NCI-H2171 (cell line): ENCODE results near the gene TSPEAR.
"Not testable (repeated sequence)": the region's sequence is repeated elsewhere in the genome, so short reads cannot be mapped to it uniquely, and the experiment has no call there.

Source experiments
- DNase-seq: peaks from one replicate; lab custom pipeline; 2025; lab: John Stamatoyannopoulos, UW

TSPEAR gene

DNA sequence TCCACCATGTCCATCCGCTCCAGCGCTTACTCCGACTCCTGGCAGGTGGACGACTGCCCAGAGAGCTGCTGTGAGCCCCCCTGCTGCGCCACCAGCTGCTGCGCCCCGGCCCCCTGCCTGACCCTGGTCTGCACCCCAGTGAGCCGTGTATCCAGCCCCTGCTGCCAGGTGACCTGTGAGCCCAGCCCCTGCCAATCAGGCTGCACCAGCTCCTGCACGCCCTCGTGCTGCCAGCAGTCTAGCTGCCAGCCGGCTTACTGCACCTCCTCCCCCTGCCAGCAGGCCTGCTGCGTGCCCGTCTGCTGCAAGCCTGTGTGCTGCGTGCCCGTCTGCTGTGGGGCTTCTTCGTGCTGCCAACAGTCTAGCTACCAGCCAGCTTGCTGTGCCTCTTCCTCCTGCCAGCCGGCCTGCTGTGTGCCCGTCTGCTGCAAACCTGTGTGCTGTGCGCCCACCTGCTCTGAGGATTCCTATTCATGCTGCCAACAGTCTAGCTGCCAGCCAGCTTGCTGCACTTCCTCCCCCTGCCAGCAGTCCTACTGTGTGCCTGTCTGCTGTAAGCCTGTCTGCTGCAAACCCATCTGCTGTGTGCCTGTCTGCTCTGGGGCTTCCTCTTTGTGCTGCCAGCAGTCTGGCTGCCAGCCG lies 84.1 kb downstream of the TSPEAR start:
- DNase-seq = not testable (repeated sequence)

DNA sequence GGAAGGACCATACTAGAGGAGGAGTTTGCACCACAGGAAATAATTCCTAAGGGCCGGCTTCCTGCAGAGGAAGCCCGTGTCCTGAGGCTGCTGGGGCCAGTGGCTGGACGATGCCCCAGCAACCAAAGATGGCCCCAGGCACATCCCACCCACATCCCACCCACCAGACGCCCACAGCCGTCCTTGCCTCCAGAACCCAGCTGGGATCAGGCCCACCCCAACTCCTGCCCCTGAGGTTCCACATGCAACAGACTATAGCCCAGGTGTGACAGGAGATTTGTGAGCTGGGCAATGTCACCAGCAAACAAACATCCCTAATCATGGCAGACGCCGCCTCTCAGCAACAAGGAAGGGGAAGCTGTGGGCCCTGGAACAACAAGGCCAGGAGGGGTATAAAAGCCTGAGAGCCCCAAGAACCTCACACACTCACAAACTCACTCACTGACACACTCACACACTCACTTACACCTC lies 84.7 kb downstream of the TSPEAR start, which contains the start of gene KRTAP10-9:
Gene KRTAP10-9 (plus strand): TSS at position 421 of the 471 bp plus-strand sequence. CDS start 79 bp downstream, outside the sequence.
- DNase-seq = no peak

DNA sequence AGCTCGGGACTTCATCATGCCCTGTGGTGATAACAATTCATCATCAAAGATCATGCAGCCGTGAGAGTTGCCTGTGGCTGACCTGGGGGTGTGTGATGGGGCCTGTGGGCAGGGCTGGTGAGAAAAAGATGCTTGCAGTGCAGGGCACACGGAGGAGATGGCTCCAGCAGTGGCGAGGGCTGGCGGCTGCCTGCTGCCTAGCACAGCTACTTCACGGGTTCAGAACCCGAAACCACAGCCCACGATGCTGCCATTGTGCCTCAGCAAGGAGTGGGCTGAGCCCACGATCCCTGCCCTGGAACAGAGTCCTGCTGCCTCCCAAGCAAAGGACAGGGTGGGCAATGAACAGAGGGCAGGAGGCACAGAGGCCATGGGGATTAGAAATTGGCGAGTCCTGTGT lies 85.1 kb downstream of the TSPEAR start:
- DNase-seq = no peak

DNA sequence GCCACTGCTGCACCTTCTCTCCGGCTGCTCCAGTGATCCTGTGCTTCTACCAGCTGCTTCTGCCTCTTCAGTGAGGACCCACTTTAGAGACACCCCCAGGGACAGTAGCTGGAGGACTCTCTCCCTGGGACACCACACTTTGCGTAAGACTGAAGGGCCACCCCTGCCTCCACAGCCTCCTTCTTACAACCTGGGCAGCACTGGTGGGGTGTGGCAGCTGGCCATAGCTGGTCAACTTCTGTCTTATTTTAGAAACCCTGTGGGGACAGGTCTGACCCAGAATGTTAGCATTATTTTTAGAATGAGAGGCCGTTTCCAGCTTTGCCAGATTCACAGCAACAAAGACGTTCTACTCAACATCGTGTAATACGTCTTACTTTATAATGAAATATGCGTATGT lies 85.6 kb downstream of the TSPEAR start:
- no peak for DNase-seq

DNA sequence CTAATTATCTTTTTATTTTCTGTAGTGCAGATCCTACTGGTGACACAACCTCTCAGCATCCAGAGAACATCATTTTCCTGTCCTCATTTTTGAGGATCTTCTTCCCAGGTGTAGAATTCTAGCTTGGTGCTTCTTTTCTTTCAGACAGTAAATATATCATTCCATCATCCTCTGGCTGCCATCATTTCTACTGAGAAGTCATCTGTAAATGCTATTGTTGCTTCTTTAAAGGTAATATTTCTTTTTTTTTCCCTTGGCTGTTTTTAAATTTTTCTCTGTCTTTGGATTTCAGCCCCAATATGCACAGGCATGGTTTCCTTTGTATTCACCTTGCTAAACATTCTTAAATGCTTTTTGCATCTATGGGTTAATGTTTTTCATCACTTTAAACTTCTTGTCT lies 87.8 kb downstream of the TSPEAR start:
- DNase-seq = no peak

DNA sequence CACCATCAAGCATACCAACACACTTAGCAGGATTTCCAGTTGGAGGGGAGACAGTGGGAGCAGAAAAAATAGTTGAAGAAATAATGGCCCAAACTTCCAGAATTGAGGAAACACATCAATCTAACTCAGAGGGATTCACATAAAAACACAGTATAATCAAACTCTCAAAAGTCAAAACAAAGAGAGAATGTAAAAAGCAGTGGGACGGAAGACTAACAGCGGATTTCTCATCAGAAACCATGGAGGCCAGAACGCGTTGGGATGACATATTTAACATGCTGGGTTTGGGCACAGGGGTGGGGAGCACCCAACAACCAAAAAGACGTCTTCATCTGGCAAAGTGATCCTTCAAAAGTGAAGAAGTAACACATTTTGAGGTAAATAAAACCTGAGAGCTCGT lies 91.5 kb downstream of the TSPEAR start:
- no peak for DNase-seq

DNA sequence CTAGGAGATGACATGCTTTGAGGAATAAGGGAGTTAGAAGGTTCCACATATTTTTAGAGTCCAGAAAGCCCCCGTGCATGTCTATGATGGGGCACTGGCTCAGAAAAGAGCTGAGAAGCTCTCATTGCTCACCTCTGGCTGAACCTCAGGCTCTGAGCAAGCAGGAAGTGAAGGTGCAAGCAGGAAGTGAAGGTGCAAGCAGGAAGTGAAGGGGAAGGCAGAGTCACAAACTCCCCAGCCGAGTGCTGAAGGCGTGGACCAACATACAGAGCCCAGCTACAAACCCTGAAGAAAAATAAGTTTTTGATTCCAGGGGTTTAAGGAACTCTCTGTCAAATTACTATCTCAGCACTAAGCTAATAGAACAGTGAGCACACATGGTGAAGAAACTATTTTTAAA lies 92.5 kb downstream of the TSPEAR start:
- no peak for DNase-seq

DNA sequence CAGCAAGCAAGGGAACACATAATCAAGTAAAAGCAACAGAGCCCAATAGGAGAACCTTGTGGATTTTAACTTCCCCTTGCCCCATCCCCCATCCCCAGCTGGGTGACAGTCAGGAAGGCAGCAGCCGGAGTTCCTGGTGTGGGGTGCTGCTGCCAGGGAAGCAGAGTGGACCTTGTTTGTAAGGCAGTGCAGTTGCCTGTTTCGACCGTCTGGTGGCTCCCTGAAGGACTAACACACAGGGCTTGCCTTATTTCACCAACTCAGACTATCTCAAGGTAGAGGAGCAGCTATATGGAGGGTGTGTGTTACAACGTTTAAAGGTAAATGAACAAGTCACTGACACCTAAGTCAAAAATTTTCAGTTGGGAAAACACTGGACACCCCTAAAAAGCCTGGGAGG lies 92.9 kb downstream of the TSPEAR start:
- no peak for DNase-seq

DNA sequence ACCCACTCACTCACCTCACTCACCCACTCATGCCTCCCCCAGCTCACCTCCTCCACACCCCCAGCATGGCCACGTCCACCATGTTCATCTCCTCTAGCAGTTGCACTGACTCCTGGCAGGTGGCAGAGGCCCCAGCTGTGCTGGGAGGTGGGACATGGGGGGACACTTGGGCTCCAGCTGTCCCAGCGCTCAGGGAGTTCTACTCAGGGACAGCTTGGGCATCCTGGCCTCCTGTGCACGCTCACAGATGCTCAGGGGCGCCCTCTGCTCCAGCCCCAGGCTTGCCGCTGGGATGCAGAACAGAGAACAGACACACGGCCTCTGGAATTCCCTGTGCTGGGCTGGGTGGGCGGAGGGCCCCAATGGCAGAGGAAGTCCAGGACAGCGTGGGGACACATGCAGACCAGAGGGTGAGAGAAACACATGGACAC lies 94.3 kb downstream of the TSPEAR start:
- peak; percentile 4 for DNase-seq

DNA sequence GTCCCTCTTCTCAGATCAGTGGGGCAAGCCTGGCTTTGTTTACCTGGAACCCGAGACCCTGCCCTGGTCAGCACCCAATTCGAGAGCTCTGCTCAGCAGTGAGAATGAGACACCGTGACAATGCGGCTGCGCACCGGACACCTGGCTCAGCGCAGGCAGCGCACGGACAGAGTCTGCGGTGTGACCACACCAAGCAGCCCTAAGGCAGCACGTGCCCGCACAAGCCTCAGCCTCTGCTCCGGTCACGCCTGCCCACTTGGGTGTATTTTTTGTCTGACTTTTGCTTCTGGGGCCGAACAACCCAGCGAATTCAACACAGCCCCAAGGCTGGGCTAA lies 94.8 kb downstream of the TSPEAR start:
- no peak for DNase-seq

DNA sequence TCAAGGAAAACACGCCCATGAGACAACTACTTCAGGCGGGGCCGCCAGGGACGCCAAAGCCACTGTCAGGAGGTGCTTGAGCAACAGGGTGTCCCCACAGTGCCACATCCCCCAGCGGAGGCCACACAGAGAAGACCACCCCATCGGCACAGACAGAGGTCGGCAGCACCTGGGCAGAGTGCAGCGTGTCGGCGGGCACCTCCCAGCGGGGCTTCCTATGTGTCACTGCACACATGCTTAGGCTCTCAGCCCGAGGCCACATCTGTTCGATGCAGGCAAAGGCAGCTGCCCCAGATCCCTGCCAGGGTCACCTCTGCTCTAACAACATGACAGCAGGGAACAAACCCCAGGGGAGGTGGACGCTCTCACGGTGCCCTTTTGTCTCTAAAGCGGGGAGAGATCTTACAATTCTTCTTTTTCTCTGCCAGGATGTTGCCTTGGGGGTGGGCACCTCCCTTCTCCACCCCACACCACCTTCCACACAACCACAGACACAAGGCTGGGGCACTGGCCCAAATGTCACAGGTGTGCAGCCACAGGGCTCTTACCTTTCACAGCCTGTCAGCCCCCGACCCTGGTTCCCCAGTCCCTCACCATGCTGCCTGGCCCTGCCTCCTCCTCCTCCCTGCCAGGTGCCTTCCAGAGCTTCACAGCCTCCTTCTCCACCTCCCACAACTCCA lies 95.3 kb downstream of the TSPEAR start:
- peak; percentile 80 for DNase-seq

DNA sequence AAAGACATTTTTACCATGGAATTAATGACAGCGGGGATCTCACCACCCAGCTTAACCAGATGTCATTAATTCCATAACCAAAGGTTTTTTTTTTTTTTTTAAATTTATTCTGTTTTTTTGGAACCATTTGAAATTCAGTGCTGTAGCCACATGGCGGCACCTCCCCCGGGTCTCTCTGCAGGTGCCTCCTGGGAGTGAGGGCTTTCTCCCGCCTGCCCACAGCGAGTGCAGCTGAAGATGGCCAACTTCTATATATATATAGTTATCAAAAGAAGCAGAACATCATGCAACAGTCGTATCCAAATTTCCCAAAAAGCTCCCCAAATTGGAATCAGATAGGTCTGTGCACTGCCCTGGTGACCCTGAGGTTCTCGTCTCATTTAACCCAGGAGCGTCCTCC lies 95.9 kb downstream of the TSPEAR start:
- no peak for DNase-seq

DNA sequence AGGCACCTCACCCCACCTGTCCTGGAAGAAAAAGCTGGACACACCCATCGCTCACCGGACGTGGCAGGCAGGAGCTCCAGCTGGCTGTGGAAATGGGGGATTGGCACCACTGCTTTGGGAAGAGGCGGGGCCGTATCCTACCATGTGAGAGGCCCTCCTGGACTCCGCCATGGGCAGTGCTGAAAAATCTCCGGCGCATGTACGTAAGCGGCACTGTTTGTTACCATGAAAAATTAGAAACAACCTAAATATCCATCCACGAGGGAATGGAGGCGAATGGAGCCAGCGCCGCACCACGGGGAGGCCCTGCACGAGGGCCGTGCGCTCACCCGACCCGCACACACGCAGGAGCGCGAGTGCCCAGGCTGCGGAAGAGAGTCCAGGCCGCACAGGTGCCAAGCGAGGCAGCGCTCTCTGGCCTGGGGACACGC lies 96.4 kb downstream of the TSPEAR start:
- no peak for DNase-seq

DNA sequence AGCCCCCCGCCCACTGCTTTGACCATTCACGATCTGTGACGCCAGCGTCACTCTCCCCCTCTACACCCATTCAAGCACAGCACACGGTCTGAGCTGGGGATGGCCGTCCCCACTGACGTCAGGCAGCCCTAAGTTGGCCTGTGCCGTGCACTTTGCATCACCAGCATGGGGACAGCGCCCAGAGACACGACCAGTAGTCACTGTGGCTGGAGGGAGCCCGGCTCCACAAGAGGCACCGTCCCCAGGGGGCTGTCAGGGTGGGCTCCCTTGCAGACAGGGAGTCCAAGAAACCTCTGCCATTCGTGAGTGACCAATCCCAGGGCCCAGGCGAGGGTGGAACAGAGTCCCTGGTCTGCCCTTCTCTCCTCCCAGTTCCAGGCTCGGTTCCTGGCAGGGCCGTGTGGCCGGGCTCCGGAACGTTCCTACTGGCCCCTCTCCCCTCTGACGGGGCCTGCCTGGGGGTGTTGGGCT lies 97.2 kb downstream of the TSPEAR start:
- no peak for DNase-seq

DNA sequence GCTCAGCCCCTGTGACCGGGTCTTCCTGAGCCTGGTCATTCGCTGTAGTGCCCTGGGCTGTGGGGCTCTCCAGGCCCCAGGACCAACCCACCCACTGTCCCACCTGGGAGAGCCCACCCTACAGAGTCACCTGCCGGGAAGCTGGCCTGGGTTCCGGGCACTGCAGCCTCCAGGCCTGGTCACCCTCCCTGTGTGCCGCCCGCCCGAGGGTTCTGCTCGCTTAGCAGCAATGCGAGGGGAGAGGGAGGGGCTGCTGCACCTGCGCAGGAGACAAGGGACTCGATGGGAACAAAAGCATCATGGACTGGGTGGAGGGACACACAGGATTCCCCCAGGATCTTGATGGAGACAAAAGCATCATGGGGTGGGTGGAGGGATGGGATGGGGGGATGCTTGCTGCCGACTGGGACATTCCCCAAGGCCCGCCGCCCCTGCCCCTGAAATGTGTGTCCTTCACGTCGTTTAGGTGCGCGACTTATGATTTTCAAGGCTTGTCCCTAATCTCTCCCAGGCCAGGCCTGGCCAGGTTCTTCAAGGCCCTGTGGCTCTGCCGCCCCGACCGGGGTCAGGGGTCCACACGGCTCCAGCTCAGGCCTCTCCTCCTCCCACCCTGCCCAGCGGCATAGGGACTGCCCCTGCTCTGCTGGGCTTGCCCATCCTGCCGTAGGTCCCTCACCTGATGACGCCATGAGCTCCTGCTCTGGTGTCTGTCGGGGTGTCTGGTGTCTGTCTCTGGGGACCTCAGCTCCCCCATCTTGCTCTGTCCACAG lies 97.8 kb downstream of the TSPEAR start:
- DNase-seq = no peak

DNA sequence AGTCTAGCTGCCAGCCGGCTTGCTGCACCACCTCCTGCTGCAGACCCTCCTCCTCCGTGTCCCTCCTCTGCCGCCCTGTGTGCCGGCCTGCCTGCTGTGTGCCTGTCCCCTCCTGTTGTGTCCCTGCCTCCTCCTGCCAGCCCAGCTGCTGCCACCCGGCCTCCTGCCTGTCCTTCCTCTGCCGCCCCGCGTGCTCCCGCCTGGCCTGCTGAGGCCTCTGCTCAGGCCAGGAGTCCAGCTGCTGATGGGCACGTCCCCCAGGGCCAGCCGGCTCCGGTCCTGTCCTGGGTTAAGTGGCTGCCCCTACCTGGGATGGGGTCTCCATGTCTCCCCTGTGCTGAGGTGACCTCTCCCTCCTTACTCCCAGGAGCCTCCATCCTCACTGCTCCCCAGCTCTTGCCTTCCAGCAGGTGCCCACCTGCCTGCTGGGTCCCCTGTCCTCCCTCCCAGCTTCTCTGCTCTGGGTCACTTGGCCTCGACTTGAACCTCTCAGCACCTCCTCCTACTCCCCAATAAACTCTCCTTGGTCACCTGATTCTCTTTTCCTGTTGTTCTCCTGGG lies 98.6 kb downstream of the TSPEAR start:
- DNase-seq = no peak

DNA sequence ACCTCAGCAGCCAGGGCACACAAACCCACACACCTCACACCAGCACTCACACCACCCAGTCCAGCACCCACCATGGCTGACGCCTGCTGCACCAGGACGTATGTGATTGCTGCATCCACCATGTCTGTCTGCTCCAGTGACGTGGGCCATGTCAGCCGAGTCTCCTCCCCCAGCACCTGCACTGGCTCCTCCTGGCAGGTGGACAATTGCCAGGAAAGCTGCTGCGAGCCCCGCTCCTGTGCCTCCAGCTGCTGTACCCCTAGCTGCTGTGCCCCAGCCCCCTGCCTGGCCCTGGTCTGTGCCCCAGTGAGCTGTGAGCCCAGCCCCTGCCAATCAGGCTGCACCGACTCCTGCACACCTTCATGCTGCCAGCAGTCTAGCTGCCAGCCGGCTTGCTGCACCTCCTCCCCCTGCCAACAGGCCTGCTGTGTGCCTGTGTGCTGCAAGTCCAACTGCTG lies 99.3 kb downstream of the TSPEAR start, which contains the start of gene KRTAP10-8:
Gene KRTAP10-8 (plus strand): TSS at position 51 of the 458 bp plus-strand sequence. CDS start 22 bp downstream, at position 73.
- no peak for DNase-seq

DNA sequence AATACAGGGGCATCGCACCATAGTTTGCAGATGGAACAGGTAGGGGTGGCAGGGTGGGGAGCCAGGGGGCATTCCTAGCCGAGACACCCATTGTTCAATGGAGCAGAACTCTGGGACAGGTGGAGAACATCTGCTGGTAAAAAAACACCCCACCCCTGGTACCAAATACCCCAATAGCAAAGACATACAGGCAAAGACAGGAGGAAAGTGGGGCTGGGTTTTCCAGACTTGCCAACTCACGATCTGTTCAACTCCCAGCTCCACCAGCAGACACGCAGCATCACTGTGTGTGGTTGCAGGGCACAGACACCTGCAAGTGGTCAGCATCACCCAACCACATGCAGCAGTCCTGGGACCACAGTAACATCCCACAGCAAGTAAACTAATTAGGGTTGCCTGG lies 99.8 kb downstream of the TSPEAR start:
- no peak for DNase-seq

DNA sequence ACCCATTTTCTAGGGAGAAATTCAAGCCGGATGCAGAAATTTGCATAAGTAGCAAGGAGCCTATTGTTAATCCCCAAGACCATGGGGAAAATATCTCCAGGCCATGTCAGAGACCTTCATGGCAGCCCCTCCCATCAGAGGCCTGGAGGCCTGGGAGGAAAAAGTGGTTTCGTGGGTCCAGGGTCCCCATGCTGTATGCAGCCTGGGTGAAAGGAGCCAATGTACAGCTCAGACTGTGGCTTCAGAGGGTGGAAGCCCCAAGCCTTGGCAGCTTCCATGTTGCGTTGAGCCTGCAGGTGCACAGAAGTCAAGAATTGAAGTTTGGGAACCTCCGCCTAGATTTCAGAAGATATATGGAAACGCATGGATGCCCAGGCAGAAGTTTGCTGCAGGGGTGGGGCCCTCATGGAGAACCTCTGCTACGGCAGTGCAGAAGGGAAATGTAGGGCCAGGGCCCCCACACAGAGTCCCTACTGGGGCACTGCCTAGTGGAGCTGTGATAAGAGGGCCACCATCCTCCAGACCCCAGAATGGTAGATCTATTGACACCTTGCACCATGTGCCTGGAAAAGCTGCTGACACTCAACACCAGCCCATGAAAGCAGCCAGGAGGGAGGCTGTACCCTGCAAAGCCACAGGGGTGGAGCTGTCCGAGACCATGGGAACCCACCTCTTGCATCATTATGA lies 101.1 kb downstream of the TSPEAR start:
- not testable (repeated sequence) for DNase-seq

DNA sequence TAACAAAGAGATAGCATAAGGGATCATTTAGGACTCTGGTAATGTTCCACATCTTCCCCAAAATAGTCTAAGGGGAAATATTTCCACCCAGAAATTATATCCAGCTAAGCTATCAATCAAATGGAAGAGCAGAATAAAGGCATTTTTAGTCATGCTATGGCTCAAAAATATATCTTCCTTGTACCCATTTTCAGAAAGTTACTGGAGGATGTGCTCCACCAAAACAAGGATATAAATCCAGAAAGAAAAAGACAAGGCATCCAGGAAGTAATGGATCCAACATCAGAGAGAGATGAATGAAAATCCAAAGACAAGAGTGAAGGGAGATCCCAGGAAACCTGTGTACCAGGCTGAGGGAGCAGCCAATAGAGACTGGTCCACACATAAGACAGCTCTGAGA lies 102.2 kb downstream of the TSPEAR start:
- no peak for DNase-seq

DNA sequence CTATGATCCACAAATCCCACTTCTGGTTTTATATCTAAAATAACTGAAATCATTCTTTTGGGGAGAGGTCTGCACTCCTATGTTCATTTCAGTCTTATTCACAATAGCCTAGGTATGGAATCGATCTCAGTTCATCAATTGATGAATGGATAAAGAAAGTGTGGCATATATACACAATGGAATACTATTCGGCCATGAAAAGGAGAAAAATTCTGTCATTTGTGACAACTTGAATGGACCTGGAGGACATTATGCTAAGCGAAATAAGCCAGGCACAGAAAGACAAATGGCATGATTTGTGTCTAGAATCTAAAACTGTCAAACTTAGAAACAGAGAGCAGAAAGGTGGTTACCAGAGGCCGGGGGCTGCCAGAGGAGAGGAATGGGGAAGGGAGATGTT lies 104.9 kb downstream of the TSPEAR start:
- DNase-seq = no peak

DNA sequence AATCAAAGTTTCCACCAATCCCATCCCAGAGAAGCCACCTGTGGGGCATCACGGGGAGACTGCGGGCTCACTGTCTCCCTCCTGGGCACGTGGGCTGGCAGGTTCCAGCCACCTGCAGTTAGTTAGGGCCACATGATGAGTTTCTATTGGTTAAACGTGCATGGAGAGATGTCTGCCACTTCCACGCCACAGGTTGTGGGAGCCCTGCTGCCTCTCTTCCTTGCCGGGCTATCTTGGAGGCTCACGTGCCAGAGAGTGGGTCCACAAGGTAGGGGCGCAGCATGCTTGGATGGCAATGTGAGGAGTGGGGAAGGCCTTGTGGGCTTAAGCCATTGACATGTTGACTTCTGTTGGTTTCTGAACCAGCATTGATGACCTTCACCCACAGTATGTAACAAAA lies 107.5 kb downstream of the TSPEAR start:
- no peak for DNase-seq
